HepG2 (cell line): ENCODE results near the gene RPTOR. TPM values are rescaled to one million over a fixed set of nuclear protein-coding genes. Genes with fewer than 3 reads are reported as not detected.

ENCODE experiments used
- AGO1 ChIP-seq: fragments of 200-400 bp; formaldehyde crosslinking; IDR thresholded peaks from 2 replicates; pipeline ENCODE4 v1.6.1; 2017; ENCODE audit warnings: mild to moderate bottlenecking, low read depth, low read length, moderate library complexity; ENCODE audit not compliant: poor library complexity, severe bottlenecking
- BRCA1 ChIP-seq: sonication (generic); formaldehyde crosslinking; IDR thresholded peaks from 2 replicates; pipeline ENCODE4 v1.4.0; 2020; ENCODE audit warnings: missing genetic modification reagents
- CCDC6 ChIP-seq: sonication (generic); formaldehyde crosslinking; IDR thresholded peaks from 2 replicates; pipeline ENCODE4 v1.8.1; 2022; ENCODE audit warnings: mild to moderate bottlenecking, missing genetic modification reagents, moderate library complexity
- CEBPZ ChIP-seq: IDR thresholded peaks from 2 replicates; pipeline ENCODE4 v1.6.1; 2012; ENCODE audit warnings: low read length, improper control_type of control experiment
- DMTF1 ChIP-seq: sonication (generic); formaldehyde crosslinking; IDR thresholded peaks from 2 replicates; pipeline ENCODE4 v1.4.0; 2020; ENCODE audit warnings: mild to moderate bottlenecking, missing genetic modification reagents
- NR0B2 ChIP-seq: sonication (generic); formaldehyde crosslinking; IDR thresholded peaks from 2 replicates; pipeline ENCODE4 v1.4.0; 2020; ENCODE audit warnings: mild to moderate bottlenecking, missing genetic modification reagents
- STAT6 ChIP-seq: sonication (generic); formaldehyde crosslinking; IDR thresholded peaks from 2 replicates; pipeline ENCODE4 v1.4.0; 2020; ENCODE audit warnings: missing genetic modification reagents, mild to moderate bottlenecking, borderline replicate concordance
- TEAD3 ChIP-seq: optimal IDR thresholded peaks from 2 replicates; pipeline ENCODE3; 2016; ENCODE audit warnings: borderline replicate concordance
- ZNF343 ChIP-seq: sonication (generic); formaldehyde crosslinking; IDR thresholded peaks from 2 replicates; pipeline ENCODE4 v1.4.0; 2020; ENCODE audit warnings: mild to moderate bottlenecking, missing genetic modification reagents
- ZNF432 ChIP-seq: sonication (generic); formaldehyde crosslinking; IDR thresholded peaks from 2 replicates; pipeline ENCODE4 v1.5.0; 2020; ENCODE audit warnings: missing genetic modification reagents, mild to moderate bottlenecking, borderline replicate concordance
- ZNF552 ChIP-seq: sonication (generic); formaldehyde crosslinking; IDR thresholded peaks from 2 replicates; pipeline ENCODE4 v1.9.0; 2022; ENCODE audit warnings: missing genetic modification reagents, mild to moderate bottlenecking, borderline replicate concordance
- ZNF558 ChIP-seq: sonication (generic); formaldehyde crosslinking; IDR thresholded peaks from 2 replicates; pipeline ENCODE4 v1.9.0; 2022; ENCODE audit warnings: mild to moderate bottlenecking, missing genetic modification reagents, borderline replicate concordance
- ZNF574 ChIP-seq: sonication (generic); formaldehyde crosslinking; IDR thresholded peaks from 2 replicates; pipeline ENCODE4 v1.4.0; 2020; ENCODE audit warnings: missing genetic modification reagents
- ZSCAN5A ChIP-seq: sonication (generic); formaldehyde crosslinking; IDR thresholded peaks from 2 replicates; pipeline ENCODE4 v1.8.0; 2022; ENCODE audit warnings: mild to moderate bottlenecking, missing genetic modification reagents, borderline replicate concordance
- polyA plus RNA-seq, 8 experiments: library from polyadenylated mRNA; depleted of rRNA in 3 of 8; stranded (reverse) in 7 of 8; unstranded in 1 of 8; fragments of >200 nt; fragmentation: Illumina TruSeq in 4 of 8; extraction: Trizol in 4 of 8; gene quantifications; 2 replicates each; pipeline versions ENCODE4 v1.2.1 to v1.2.3, GENCODE V29; 2011 to 2016; ENCODE audit warnings: low read depth in 4 of 8, missing spikeins in 1 of 8, mixed read lengths in 1 of 8; ENCODE audit not compliant: insufficient read depth in 1 of 8
- total RNA-seq, 5 experiments: library from RNA; depleted of rRNA; stranded (reverse); fragments of >200 nt; fragmentation: Illumina TruSeq; extraction: Trizol; gene quantifications; 2 replicates each; pipeline ENCODE4 v1.2.3, GENCODE V29; 2016; ENCODE audit warnings: low read depth in 1 of 5

Gene RPTOR
- total and polyA plus RNA-seq, 2 of the 13 experiments (the other 11 are each of a cell fraction or from before 2014, with no cell fraction given) = 6.6 to 25.3 TPM

GRCh38 chr17:80667462-80668277, 123.0 kb downstream of the RPTOR start (continued):
- TF ChIP-seq NR0B2 (CRISPR knock-in tag) (no peak), STAT6 (no peak), ZNF558 (CRISPR knock-in tag) (no peak), ZNF574 (CRISPR knock-in tag) (no peak), CEBPZ (no peak), AGO1 (no peak), DMTF1 (CRISPR knock-in tag) (no peak), ZSCAN5A (no peak; the same call in 1 of the 2 replicates), ZNF432 (CRISPR knock-in tag) (no peak), ZNF552 (CRISPR knock-in tag) (no peak), TEAD3 (CRISPR knock-in tag) (peak; percentile 83), CCDC6 (no peak), BRCA1 (CRISPR knock-in tag) (no peak), ZNF343 (CRISPR knock-in tag) (no peak)
